GM12878 (cell line): ENCODE data around the gene ASB15. TPM values are rescaled to one million over a fixed set of nuclear protein-coding genes. Genes with fewer than 3 reads are reported as not detected.

Experiments
- polyA plus RNA-seq, 11 experiments: library from polyadenylated mRNA; depleted of rRNA in 4 of 11; unstranded in 6 of 11; stranded (reverse) in 5 of 11; fragments of >200 nt; fragmentation: Nextera tagmentation in 4 of 11; fragmentation: Illumina TruSeq in 1 of 11; extraction: Ambion mirVana in 4 of 11; extraction: Trizol in 1 of 11; gene quantifications; 1 replicate in 1 of 11; 2 replicates in 10 of 11; pipeline versions ENCODE4 v1.2.1 to v1.2.3, GENCODE V29; 2011 to 2016; ENCODE audit warnings: inconsistent platforms in 2 of 11, missing spikeins in 2 of 11, low read depth in 1 of 11
- total RNA-seq, 4 experiments: library from RNA; depleted of rRNA in 3 of 4; stranded (reverse); fragments of >200 nt in 3 of 4; fragmentation: Illumina TruSeq in 1 of 4; extraction: Trizol in 1 of 4; gene quantifications; 2 replicates each; pipeline versions ENCODE4 v1.2.1 to v1.2.3, GENCODE V29; 2013 to 2021

Gene ASB15
- total and polyA plus RNA-seq, 10 of the 15 experiments (the other 5 are each of a cell fraction or from before 2014, with no cell fraction given) = not detected

Other genes starting within 250 kb of the ASB15 start
- gene IQUB, start 67.2 kb upstream of the ASB15 start, total RNA-seq (2014; rRNA removed) = 0.05 TPM in 1 of 2 replicates, not detected in the other
- 0.04 TPM in 1 of 2 replicates, not detected in the other for gene IQUB, start 67.2 kb upstream of the ASB15 start, total RNA-seq (2014; rRNA removed; fragmentation: Illumina TruSeq; extraction: Trizol)
- gene IQUB, start 67.2 kb upstream of the ASB15 start, total RNA-seq (2021) = not detected in 2 replicates
- 0.03 and 0.08 TPM in 2 replicates for gene IQUB, start 67.2 kb upstream of the ASB15 start, polyA plus RNA-seq (2011; rRNA removed)
- gene IQUB, start 67.2 kb upstream of the ASB15 start, polyA plus RNA-seq (2014; fragmentation: Illumina TruSeq; extraction: Trizol) = not detected in 2 replicates
- gene IQUB, start 67.2 kb upstream of the ASB15 start, polyA plus RNA-seq (2014; fragmentation: Nextera tagmentation; extraction: Ambion mirVana) = not detected
- gene IQUB, start 67.2 kb upstream of the ASB15 start, polyA plus RNA-seq (2014; rRNA removed) = not detected in 2 replicates
- gene IQUB, start 67.2 kb upstream of the ASB15 start, polyA plus RNA-seq (2016; fragmentation: Nextera tagmentation; extraction: Ambion mirVana) = not detected
- gene NDUFA5, start 44.0 kb upstream of the ASB15 start, total RNA-seq (2014; rRNA removed) = 51.7 and 65.3 TPM in 2 replicates
- gene NDUFA5, start 44.0 kb upstream of the ASB15 start, total RNA-seq (2014; rRNA removed; fragmentation: Illumina TruSeq; extraction: Trizol) = 96.3 and 101 TPM in 2 replicates
- 58.4 and 61.4 TPM in 2 replicates for gene NDUFA5, start 44.0 kb upstream of the ASB15 start, total RNA-seq (2021)
- 70.7 and 152 TPM in 2 replicates for gene NDUFA5, start 44.0 kb upstream of the ASB15 start, polyA plus RNA-seq (2011; rRNA removed)
- gene NDUFA5, start 44.0 kb upstream of the ASB15 start, polyA plus RNA-seq (2014; fragmentation: Illumina TruSeq; extraction: Trizol) = 77.4 and 97.3 TPM in 2 replicates
- 100 to 1,000 TPM; 183 to 209 TPM for gene NDUFA5, start 44.0 kb upstream of the ASB15 start, polyA plus RNA-seq (2014; fragmentation: Nextera tagmentation; extraction: Ambion mirVana)
- 48.6 and 51.0 TPM in 2 replicates for gene NDUFA5, start 44.0 kb upstream of the ASB15 start, polyA plus RNA-seq (2014; rRNA removed)
- 100 to 1,000 TPM; 163 to 175 TPM for gene NDUFA5, start 44.0 kb upstream of the ASB15 start, polyA plus RNA-seq (2016; fragmentation: Nextera tagmentation; extraction: Ambion mirVana)
- not detected in 2 replicates for gene LMOD2, start 54.0 kb downstream of the ASB15 start, total RNA-seq (2014; rRNA removed)
- gene LMOD2, start 54.0 kb downstream of the ASB15 start, total RNA-seq (2014; rRNA removed; fragmentation: Illumina TruSeq; extraction: Trizol) = not detected in 2 replicates
- not detected in 2 replicates for gene LMOD2, start 54.0 kb downstream of the ASB15 start, total RNA-seq (2021)
- gene LMOD2, start 54.0 kb downstream of the ASB15 start, polyA plus RNA-seq (2011; rRNA removed) = not detected in 2 replicates
- not detected in 2 replicates for gene LMOD2, start 54.0 kb downstream of the ASB15 start, polyA plus RNA-seq (2014; fragmentation: Illumina TruSeq; extraction: Trizol)
- gene LMOD2, start 54.0 kb downstream of the ASB15 start, polyA plus RNA-seq (2014; fragmentation: Nextera tagmentation; extraction: Ambion mirVana) = not detected
- not detected in 2 replicates for gene LMOD2, start 54.0 kb downstream of the ASB15 start, polyA plus RNA-seq (2014; rRNA removed)
- gene LMOD2, start 54.0 kb downstream of the ASB15 start, polyA plus RNA-seq (2016; fragmentation: Nextera tagmentation; extraction: Ambion mirVana) = not detected
- 3.1 and 3.2 TPM in 2 replicates for gene WASL, start 147.2 kb downstream of the ASB15 start, total RNA-seq (2014; rRNA removed)
- gene WASL, start 147.2 kb downstream of the ASB15 start, total RNA-seq (2014; rRNA removed; fragmentation: Illumina TruSeq; extraction: Trizol) = 4.6 and 4.7 TPM in 2 replicates
- gene WASL, start 147.2 kb downstream of the ASB15 start, total RNA-seq (2021) = 6.4 and 6.5 TPM in 2 replicates
- gene WASL, start 147.2 kb downstream of the ASB15 start, polyA plus RNA-seq (2011; rRNA removed) = 4.0 and 5.5 TPM in 2 replicates
- 4.3 and 6.4 TPM in 2 replicates for gene WASL, start 147.2 kb downstream of the ASB15 start, polyA plus RNA-seq (2014; fragmentation: Illumina TruSeq; extraction: Trizol)
- 1 to 10 TPM; 2.0 to 2.1 TPM for gene WASL, start 147.2 kb downstream of the ASB15 start, polyA plus RNA-seq (2014; fragmentation: Nextera tagmentation; extraction: Ambion mirVana)
- gene WASL, start 147.2 kb downstream of the ASB15 start, polyA plus RNA-seq (2014; rRNA removed) = 3.0 and 3.2 TPM in 2 replicates
- 1 to 10 TPM; 3.5 TPM for gene WASL, start 147.2 kb downstream of the ASB15 start, polyA plus RNA-seq (2016; fragmentation: Nextera tagmentation; extraction: Ambion mirVana)
- gene HYAL4, start 243.3 kb downstream of the ASB15 start, total RNA-seq (2014; rRNA removed) = 0.16 and 0.28 TPM in 2 replicates
- gene HYAL4, start 243.3 kb downstream of the ASB15 start, total RNA-seq (2014; rRNA removed; fragmentation: Illumina TruSeq; extraction: Trizol) = 0.22 and 0.32 TPM in 2 replicates
- gene HYAL4, start 243.3 kb downstream of the ASB15 start, total RNA-seq (2021) = 0.37 TPM in 1 of 2 replicates, not detected in the other
- gene HYAL4, start 243.3 kb downstream of the ASB15 start, polyA plus RNA-seq (2011; rRNA removed) = 0.88 and 1.1 TPM in 2 replicates
- 0.26 TPM in 1 of 2 replicates, not detected in the other for gene HYAL4, start 243.3 kb downstream of the ASB15 start, polyA plus RNA-seq (2014; fragmentation: Illumina TruSeq; extraction: Trizol)
- under 1 TPM; 0.20 to 0.26 TPM for gene HYAL4, start 243.3 kb downstream of the ASB15 start, polyA plus RNA-seq (2014; fragmentation: Nextera tagmentation; extraction: Ambion mirVana)
- 0.40 TPM in 1 of 2 replicates, not detected in the other for gene HYAL4, start 243.3 kb downstream of the ASB15 start, polyA plus RNA-seq (2014; rRNA removed)
- under 1 TPM; 0.14 to 0.37 TPM for gene HYAL4, start 243.3 kb downstream of the ASB15 start, polyA plus RNA-seq (2016; fragmentation: Nextera tagmentation; extraction: Ambion mirVana)